HFF-Myc (cell line): ENCODE data around the gene MED15.

Source experiments
- DNase-seq: peaks from one replicate; pipeline ENCODE4 v3.0.0-alpha.2; 2011; ENCODE audit warnings: low read depth; ENCODE audit errors: extremely low read depth
- H3K4me3 ChIP-seq: replicated peaks from 2 replicates; pipeline ENCODE4 v1.5.1; 2011; ENCODE audit warnings: low read depth, mild to moderate bottlenecking, control low read depth, low read length
- TF ChIP-seq, protein P1 (sequence below): IDR thresholded peaks from 2 replicates; pipeline ENCODE4 v1.5.1; 2012; ENCODE audit warnings: mild to moderate bottlenecking, low read depth, low read length, control low read depth; ENCODE audit errors: missing control alignments

MED15 gene

DNA sequence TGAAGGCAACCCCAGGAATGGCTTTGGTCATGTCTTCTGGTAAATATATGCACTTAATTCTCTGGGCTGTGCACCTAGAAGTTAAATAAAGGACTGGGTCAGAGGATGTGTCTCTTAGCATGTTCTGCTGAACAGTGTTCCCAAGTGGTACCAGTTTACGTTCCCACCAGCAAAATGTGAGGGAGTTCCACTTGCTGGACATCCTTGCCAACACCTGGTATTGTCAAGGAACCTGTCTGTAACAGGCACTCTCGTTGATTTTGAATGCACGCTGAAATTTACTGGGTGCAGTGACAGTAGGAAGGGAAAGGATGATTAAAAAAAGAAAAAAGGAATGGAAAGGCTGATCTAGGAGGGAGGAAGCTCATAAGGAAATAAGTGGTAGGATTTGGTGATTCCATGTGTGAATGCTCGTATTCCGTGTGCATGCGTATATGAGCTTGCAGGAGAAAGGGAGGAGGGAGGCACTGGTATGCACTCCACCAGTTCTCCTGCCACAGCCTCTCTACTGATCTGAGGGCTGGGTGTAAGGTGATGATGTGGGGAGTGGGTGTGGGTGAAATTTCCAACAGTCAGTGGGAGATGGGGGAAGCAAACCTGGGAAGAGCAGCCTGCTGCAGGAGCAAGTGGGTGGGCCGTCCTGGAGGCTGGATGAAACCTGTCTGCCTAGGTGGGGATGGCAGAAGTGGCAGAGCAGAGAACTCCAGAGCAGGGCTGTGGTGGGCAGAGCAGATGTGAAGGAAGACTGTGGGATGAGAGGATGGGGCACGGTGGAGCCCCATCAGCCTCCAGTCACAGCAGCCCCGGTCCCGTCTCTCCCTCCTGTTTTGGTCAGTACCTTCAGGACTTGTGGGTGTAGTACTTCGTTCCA, 15.0 kb downstream of the MED15 start:
- H3K4me3 ChIP-seq = no peak overlapping the region
- TF ChIP-seq, protein P1, sequence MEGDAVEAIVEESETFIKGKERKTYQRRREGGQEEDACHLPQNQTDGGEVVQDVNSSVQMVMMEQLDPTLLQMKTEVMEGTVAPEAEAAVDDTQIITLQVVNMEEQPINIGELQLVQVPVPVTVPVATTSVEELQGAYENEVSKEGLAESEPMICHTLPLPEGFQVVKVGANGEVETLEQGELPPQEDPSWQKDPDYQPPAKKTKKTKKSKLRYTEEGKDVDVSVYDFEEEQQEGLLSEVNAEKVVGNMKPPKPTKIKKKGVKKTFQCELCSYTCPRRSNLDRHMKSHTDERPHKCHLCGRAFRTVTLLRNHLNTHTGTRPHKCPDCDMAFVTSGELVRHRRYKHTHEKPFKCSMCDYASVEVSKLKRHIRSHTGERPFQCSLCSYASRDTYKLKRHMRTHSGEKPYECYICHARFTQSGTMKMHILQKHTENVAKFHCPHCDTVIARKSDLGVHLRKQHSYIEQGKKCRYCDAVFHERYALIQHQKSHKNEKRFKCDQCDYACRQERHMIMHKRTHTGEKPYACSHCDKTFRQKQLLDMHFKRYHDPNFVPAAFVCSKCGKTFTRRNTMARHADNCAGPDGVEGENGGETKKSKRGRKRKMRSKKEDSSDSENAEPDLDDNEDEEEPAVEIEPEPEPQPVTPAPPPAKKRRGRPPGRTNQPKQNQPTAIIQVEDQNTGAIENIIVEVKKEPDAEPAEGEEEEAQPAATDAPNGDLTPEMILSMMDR = no peak

DNA sequence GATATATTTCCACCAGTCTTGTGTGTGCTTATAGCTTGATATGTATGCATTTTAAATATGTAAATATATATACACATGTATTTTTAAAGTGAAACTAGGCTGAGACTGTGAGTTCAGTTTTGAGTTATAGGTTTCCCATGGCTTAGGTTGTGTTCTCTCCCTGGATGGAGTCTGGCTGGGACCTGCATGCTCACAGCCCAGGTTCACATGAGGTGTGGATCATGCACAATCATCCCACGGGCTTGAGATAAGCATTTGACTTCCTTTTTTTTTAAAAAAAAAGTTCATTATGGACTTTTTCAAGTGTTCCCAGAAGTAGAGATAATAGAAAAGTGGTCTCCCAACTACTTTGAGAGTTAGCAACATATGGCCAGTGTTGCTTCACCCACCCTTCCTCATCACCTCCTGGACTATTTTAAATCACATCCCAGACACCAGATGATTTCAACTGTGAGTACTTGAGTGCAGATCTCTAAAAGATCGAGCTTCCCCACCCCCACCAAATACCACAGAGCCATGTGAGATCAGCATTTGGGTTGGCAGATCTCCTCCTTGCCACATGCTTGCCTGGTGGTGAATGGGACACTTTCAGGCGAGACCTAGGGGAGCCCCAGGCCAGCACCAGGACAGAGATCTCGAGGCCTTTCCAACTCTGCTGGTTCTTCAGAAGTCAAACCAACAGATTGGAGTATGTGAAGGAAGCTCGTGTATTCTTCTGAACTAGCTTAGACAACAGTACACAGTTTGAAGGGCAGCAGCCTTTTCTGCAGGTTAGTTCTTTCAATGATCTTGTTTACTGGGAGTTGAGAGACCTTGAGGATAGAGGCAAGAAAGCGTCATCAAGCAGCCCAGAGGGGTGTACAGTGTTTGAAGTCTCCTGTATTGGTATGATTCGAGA, 15.9 kb downstream of the MED15 start:
- TF ChIP-seq, protein P1 = no peak

More for the DNA sequence above, 15.0 kb downstream of the MED15 start:
- no peak for DNase-seq

DNA sequence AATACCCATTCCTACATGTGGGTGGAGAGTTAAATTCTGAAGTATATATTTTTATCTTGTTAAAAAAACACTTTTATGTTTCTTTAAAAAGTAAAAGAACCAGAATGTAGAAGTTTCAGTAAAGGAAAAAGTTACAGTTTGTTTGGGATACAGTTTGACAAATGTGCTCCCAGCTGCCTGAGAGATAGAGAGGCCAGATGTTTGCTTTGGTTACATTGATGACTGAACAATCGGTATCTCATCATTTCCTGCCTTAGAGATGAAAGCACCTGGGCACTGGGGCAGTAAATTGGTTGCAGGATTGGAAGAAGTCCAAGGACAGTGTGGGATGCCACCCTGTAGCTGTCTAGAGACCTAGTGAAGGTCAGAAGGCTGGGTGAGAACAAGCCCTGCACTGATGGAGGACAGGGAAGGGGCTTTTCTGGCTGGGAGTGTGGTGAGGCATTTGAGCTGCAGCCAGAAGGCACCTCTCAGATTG, 16.6 kb downstream of the MED15 start:
- DNase-seq = no peak
- H3K4me3 ChIP-seq = no peak overlapping the region
- TF ChIP-seq, protein P1 = no peak

More for the DNA sequence above, 15.9 kb downstream of the MED15 start:
- DNase-seq = peak; percentile 60
- H3K4me3 ChIP-seq = no peak overlapping the region

DNA sequence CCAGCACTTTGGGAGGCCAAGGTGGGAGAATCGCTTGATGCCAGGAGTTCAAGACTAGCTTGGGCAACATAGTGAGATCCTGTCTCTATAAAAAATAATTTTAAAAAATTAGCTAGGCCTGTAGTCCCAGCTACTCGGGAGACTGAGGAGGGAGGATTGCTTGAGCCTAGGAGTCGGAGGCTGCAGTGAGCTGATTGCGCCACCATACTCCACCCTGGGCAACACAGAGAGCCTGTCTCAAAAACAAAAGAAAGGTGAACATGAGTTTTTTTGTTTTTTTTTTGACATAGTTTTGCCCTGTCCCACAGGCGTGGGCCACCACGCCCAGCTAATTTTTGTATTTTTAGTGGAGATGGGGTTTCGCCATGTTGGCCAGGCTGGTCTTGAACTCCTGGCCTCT, 17.6 kb downstream of the MED15 start:
- TF ChIP-seq, protein P1 = no peak
- no peak for DNase-seq
- H3K4me3 ChIP-seq = no peak overlapping the region

DNA sequence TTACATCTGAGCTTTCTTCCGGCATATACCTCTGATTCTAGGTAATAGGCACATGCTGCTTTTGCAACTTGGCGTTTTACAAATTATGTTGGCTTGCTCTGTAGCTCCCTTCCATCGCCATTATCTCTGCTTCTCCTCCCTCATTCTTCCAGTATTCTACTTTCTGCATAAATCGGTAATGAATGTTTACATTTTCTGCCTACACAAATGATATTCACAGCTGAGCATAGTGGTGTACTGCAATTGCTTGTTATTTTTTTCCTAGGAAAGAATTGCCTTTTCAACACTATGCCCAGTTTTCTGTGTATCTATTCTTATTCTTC, 18.9 kb downstream of the MED15 start:
- no peak overlapping the region for H3K4me3 ChIP-seq
- TF ChIP-seq, protein P1 = no peak
- DNase-seq = no peak

DNA sequence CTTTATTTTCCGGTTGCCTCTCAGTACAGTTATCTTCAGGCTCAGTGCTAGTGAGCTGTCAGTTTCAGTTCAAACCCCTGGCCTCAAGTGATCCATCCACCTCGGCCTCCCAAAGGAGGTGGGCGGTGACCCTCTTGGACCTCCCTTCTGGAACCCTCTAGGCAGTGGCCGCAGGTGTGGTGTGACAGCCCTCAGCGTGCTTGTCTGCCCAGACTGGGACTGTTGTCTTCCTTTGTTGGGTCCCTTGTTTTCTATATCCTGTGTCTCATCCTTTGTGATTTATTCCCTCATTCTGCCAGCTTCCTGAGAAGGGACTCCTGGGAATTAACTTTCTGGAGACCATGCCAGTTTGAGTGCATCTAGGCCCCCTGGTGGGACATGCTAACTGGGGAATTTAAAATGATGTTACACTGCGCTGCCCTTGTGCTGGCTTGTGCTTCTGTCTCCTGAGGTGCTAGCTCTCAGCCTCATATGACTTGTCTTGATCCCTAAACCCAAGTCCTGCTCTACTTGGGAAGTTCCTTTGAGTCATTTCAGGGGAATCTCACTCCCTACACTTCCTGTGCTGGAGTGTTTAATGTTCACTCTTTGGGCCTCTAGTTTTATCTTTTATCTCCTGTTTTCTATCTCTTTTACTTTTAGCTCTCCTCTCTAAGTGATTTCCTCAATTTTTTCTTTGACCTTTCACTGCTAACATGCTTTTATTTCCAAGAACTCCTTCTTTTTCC, 19.4 kb downstream of the MED15 start:
- TF ChIP-seq, protein P1 = peak; percentile 26
- no peak overlapping the region for H3K4me3 ChIP-seq
- peak; percentile 52 for DNase-seq
